GM21360 (cell line): Measurements from ENCODE around the gene PLCG2.
"Not testable (repeated sequence)": the region's sequence is repeated elsewhere in the genome, so short reads cannot be mapped to it uniquely, and the experiment has no call there.

Source experiments
- ATAC-seq: cut with Tn5 transposase; IDR thresholded peaks from one replicate; pipeline ENCODE4 v1.9.1; 2021; ENCODE audit warnings: mild to moderate bottlenecking, moderate library complexity; ENCODE audit not compliant: unreplicated experiment

Gene PLCG2

DNA sequence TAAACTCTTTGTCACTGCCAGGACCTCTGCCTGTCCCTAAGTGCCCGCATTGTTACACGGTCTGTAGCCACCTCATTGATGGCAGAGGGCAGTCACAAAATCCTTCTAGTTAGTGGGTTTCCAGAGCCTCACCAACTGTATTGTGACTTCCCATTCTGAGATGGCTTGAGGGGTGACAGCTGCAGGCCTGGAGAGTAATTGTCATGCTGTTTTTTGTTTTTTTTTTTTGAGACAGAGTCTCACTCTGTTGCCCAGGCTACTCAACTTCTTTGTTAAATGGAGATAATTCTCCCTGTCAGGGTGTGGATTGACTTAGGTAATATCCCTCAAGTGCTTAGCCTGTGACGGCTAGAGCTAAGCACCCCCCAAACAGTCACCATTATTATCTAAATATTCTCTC is 154.3 kb downstream of the PLCG2 start:
- ATAC-seq = no peak

DNA sequence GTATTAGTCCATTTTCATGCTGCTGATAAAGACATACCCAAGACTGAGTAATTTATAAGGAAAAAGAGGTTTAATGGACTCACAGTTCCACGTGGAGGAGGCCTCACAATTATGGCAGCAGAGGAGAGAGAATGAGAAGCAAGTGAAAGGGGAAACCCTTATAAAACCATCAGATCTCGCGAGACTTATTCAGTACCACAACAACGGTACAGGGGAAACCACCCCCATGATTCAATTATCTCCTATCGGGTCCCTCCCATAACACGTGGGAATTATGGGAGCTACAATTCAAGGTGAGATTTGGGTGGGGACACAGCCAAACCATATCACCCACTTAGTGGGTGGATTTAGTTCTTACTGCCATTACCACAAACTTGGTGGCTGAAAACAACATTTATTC is 155.6 kb downstream of the PLCG2 start:
- ATAC-seq = not testable (repeated sequence)

DNA sequence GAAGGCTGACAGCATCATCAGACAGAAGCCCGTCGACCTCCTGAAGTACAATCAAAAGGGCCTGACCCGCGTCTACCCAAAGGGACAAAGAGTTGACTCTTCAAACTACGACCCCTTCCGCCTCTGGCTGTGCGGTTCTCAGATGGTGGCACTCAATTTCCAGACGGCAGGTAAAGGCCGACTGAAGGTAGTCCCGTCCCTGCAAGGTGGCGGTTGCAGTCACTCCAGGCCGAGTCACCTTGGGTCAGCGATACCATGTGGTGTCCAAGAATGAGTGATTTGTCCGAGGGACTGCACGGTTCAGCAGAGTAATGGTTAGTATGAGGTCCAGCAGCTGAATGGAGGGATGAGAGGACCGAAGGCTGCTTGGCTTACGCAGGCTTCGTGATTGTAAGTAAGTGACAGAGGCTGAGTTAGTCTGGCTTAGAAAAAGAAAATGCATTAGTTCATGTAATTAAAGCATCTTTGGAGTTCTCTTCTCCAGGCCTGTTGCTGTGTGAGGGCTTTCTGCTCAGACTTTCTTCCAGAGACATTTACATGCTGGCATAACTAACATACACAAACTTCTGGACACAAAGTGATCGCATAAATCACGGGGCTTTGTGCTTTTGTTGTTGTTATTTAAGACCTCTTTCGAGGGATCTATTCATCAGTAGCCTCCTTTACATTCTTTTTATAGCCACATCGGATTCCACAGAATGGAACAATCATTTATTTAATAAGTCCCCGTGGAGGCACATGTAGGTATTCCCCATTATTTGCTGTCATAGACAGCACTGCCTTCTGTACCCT is 157.3 kb downstream of the PLCG2 start:
- no peak for ATAC-seq

DNA sequence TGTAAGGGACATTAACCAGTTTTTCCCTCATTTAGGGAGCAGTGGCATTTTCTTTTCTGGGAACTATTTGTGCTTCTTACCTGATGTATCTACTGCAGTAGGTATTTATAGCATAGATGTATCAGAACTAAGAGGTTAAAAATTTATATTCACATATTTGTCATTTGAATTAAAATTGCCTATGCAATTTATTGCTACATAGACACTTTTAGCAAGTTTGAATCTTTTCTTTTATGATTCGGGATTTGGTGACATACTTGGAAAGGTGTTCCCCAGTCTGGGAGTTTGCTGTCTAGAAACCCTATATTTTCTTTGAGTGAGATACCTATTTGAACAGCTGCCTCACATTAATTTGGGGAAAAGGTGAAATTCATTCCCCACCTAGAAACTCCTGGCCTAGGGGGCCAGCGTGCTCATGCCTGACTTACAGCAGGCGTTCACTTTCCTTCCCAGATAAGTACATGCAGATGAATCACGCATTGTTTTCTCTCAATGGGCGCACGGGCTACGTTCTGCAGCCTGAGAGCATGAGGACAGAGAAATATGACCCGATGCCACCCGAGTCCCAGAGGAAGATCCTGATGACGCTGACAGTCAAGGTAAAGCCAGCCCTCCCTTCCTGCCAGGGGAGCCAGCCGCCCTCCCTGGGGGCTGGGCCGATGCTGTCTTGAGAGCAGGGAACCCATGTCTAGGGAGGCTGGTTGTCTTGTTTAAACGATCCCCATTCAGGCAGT is 158.4 kb downstream of the PLCG2 start:
- no peak for ATAC-seq

DNA sequence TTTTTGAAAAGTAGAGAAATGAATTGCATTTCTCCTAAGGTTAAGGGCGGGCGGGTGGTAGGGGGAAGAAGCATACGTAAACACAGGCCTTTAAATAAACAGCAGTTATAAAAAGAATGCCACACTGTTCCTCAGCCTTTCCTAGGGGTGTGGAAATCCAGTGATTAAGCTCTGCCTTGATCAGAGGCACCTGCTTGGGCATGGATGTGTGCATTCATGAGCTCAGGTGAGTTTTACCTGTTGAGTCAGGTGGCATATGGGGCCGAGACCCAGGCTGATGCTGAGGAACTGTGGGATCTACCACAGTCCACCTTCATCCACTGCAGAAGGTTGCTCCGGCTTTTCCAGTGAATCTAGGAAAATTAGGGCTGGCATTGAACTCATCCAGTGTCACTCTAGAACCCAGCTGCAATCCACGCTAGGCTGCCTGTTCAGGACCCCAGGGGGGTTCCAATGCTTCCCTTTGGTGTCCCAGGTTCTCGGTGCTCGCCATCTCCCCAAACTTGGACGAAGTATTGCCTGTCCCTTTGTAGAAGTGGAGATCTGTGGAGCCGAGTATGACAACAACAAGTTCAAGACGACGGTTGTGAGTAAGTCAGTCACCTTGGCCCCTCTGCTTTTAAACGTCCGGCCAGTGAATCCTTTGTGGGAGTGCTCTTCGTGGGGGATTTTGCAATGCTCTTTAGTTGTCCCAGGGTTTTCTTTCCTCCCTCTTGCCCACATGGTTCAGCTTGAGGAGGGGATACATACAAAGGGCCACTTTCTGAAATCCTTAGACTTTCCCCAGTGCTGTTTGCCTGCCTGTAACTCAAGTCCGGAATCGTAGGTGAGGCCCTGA is 159.5 kb downstream of the PLCG2 start:
- no peak for ATAC-seq

DNA sequence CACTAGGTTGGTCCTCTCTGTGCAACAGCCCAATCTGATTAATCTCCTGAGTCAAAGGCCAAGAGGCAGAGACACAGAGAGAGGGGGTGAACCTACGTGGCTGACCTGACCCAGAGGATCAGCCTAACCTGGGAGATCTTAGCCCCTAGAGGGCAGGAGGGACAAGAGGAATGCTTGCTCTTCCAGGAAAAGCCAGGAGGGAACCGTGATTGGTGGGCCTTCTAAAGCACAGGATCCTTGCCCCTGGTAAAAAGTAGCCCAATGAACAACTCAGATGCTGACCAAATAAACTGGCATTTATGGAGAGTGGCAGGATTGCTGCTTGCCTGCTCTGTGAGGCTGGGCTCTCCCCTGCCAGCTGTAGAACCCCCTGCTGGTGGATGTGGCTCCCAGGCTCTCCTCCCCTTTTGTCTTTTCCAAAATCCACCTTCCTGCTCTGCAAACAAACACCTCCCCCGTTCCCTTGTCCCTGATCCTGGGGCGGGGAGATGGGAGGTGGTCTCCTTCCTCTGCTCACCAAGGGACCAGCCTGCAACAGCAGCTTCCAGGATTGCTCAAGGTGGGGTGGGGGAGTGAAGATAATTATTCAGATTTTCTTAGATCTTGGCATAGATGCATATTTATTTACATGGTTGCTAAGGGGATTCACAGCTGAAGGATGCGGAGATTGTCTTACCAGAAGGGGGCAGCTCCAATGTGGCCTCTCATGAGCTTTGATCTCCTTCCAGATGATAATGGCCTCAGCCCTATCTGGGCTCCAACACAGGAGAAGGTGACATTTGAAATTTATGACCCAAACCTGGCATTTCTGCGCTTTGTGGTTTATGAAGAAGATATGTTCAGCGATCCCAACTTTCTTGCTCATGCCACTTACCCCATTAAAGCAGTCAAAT is 160.3 kb downstream of the PLCG2 start:
- ATAC-seq = no peak

DNA sequence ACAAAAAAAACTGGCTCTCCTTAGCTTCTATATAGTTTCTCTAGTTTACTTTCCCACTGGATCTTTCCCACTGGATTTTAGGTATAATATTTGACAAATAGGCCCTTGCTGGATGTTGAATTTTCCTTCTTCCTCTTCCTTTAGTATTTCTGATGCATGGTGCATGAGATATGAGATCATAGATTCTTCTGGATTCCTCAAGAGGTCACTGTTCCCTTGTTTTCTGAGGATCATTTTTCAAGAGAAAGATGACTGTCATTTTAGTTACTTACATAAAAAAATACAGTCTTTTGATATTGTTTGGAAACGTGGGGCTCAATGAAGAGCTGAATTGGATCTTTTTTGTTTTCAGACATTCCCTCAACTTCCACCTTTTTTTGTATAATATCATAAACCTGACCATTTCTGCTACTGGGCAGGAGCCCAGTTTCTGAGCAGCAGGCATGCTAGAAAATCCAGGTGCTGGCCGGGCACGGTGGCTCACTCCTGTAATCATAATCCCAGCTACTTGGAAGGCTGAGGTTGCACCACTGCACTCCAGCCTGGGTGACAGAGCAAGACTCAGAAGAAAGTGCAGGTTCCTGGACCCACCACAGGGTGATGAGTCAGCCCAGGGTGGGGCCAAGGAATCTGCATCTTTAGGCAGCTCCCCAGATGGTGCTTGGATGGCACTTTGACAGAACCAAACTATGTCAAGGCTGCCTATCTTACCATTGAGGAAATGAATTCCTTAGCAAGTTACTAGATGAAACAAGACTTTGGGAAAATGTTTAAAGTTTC is 161.9 kb downstream of the PLCG2 start:
- ATAC-seq = no peak

DNA sequence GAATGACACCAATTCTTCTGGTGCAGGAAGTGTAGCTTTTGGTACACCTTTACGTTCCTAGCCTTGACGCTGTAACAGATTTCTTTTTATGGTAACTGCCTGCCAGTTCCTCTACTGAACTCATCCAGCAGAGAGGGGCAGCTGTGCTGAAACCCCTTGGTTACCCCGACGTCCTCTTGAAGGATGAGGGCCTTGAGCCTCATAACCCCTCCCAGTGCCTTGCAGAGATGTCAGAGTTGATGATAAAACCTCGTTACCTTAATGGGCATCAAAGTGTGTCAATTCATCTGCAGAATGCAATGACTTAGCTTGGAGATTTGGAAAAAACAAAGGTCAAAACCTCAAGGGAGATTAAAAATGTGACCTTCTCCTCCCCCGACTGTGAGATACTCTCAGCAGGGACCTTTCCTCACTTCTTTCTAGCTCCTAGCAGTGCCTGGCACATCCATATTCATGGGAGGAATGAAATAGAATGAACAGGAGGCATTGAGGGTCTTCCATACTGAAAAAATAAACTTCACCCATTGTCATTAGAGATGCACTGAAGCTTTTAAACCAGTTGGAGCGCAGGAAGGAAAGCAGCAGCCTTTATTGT is 163.0 kb downstream of the PLCG2 start:
- ATAC-seq = no peak

DNA sequence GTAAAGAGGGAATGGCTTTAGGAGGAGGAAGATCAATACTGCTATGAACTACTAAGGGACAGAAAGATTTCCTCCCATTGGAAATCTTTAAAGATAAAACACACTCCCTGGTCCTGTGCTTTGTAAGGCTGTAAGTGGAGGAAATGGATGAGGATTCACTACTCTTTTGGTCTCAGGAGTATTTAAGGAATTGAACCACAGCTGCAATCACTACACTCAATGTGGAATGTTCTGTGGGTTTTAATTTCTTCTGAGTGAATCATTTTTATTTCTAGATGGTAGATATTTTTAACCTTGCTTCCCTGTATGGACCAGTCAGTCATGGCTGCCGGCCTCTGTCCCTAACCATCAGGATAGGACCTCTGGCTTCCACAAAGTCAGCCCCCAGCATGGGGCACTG is 166.6 kb downstream of the PLCG2 start:
- no peak for ATAC-seq

DNA sequence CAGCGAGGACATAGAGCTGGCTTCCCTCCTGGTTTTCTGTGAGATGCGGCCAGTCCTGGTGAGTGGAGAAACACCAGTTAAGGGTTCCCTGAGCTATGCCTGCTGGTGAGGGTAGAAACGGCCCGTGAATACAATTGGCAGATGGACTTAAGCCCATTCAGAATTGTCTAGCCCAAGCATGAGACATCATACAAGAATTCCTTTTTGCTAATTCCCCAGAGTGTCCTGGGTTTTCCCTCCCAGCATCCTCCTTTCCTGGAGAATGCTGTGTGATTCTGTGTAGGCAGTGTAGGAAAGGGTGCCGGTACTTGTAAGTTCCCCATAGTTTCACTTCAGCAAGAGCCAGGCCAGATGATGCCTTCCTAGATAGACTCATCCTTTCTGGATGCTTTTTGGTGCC is 167.1 kb downstream of the PLCG2 start:
- no peak for ATAC-seq

DNA sequence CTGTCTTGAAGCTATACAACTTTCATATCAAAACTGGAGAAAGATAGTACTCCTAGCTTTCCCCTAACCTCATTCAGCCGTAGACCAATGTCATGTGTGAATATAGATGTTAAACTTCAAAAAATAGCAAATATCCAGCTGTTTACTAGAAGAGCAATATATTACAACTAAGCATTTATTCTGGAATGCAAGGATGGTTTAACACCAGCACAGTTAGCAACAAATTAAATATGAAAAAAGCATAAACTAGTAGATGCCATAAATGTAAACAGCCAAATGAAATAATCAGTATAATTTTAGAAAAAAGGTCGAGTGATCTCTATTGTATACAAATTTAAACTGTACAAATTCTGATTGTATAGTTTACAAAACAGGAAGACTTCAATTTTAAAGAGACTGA is 172.5 kb downstream of the PLCG2 start:
- no peak for ATAC-seq

DNA sequence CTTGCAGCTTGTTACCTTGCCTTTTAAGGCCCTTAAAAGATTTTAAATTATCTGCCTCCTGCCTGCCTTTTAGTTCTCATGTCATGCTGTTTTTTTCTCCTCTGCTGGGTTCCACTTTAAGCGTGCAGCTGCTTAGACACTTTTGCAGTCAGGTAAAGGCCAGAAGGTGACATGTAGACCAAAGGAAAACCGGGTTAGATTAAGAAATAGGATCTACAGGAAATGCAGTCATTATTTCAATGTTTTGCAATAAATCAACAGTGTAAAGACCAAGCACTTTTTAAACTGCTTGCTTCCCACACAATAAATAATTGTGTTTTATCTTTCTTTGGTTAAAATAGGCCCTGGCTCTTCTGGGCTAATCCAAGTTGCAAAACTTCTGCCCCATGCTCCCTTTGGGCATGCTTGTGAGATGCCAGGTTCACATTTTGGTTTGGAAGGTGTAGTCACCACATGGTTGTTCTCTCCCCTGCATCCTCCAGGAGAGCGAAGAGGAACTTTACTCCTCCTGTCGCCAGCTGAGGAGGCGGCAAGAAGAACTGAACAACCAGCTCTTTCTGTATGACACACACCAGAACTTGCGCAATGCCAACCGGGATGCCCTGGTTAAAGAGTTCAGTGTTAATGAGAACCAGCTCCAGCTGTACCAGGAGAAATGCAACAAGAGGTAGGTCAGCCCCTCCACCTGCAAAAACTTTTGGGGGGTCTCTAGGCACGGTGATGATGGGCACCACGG is 177.3 kb downstream of the PLCG2 start:
- no peak for ATAC-seq

DNA sequence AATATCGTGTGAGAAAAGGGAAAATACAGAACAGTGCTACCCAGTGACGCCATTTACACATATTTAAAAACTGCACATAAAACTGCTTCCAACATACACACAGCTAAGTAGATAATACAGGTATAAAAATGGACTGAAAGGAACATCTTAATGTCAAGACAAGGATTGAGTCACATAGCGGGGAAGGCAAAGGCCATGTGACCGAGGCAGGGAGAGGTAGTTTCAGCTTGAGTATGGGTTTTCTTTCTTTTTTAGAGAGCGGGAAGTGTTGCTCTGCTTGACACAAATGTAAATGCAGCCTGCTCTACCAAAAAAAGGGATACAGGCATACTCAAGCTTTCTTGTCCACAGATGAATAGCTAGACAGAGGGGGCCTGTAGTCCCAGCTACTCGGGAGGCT is 185.7 kb downstream of the PLCG2 start:
- no peak for ATAC-seq

DNA sequence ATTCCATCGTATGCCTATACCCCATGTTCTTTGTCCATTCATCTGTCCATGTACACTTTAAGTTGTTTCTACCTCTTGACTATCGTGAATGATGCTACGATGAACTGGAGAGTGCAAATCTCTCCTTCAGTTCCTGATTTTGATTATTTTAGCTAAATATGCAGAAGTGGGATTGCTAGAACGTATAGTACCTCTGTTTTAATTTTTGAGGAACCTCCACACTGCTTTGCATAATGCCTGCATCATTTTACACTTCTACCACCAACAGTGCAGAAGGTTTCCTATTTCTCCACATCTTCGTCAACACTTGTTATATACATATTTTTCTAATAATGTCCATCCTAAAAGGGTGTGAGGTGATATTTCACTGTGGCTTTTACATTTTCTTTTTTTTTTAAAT is 188.3 kb downstream of the PLCG2 start:
- no peak for ATAC-seq

DNA sequence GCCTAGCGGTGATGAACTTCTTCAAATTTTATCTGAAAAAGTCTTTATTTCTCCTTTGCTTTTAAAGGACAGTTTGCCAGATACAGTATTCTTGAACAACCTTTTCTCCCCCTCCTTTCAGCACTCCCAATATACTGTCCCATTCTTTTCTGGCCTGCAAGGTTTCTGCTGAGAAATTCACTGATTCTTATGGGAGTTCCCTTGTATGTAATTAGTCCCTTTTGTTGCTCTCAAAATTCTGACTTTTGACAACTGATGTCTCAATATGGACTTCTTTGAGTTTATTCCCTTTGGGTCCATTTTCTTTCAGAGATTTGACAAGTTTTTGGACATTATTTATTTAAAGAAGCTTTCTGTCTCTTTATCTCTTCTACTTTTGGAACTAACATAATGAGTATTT is 192.8 kb downstream of the PLCG2 start:
- no peak for ATAC-seq

DNA sequence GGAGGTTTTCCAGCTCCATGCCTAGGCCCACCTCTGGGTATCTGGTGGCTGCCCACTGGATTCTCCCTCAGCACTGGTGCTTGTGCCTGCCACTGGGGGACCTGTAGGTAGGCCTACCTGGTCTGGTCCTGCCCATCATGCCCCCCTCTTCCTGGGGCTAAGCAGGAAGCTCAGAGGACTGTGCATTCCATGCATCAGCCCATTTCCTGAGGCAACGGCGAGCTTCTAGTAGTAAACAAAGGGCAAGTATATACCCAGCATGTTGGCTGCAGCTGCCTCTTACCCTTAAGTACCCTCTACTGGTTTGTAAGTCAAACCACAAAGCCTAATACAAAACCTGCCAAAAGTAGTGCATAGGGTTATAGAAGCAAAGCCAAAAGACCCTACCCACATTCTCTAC is 194.6 kb downstream of the PLCG2 start:
- ATAC-seq = no peak

DNA sequence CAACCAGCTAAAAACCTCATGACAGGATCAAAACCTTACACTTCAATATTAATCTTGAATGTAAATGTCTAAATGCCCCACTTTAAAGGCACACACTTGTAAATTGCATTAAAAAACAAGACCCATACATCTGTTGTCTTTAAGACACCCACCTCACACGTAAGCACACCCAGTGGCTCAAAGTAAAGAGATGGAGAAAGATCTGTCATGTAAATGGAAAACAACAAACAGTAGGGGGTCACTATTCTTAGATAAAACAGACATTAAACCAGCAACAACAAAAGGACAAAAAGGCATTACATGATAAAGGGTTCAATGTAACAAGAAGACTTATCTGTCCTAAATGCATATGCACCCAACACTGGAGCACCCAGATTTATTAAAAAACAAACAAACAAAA is 196.5 kb downstream of the PLCG2 start:
- ATAC-seq = no peak

DNA sequence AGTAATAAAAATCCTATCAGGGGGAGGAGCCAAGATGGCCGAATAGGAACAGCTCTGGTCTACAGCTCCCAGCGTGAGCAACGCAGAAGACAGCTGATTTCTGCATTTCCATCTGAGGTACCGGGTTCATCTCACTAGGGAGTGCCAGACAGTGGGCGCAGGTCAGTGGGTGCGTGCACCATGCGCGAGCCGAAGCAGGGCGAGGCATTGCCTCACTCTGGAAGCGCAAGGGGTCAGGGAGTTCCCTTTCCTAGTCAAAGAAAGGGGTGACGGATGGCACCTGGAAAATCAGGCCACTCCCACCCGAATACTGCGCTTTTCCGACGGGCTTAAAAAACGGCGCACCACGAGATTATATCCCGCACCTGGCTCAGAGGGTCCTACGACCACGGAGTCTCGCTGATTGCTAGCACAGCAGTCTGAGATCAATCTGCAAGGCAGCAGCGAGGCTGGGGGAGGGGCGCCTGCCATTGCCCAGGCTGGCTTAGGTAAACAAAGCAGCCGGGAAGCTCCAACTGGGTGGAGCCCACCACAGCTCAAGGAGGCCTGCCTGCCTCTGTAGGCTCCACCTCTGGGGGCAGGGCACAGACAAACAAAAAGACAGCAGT is 198.3 kb downstream of the PLCG2 start:
- ATAC-seq = not testable (repeated sequence)
